Fibroblast of mammary gland (primary cell): ENCODE measurements around the gene EPHA7.

ENCODE experiments used
- DNase-seq: peaks from one replicate; pipeline ENCODE4 v3.0.0-alpha.2; 2010; ENCODE audit warnings: low read depth
- H3K4me3 ChIP-seq: 2 replicates; pipeline ENCODE4 v1.5.1; 2011; ENCODE audit warnings: low read depth, mild to moderate bottlenecking, low read length, moderate library complexity; ENCODE audit not compliant: control insufficient read depth
- CTCF ChIP-seq: conservative IDR thresholded peaks from 2 replicates; pipeline ENCODE4 v1.5.1; 2011; ENCODE audit warnings: low read depth, low read length, inconsistent platforms; ENCODE audit not compliant: control insufficient read depth, insufficient read depth

Gene EPHA7

GRCh38 chr6:93337014-93337413 is 82.3 kb downstream of the EPHA7 start:
- no peak overlapping the region for H3K4me3 ChIP-seq
- no peak for TF ChIP-seq CTCF
- no peak for DNase-seq

- DNase-seq, result no peak
- no peak overlapping the region for H3K4me3 ChIP-seq
- TF ChIP-seq CTCF, result no peak
Measured at GRCh38 chr6:93329301-93330000, 89.9 kb downstream of the EPHA7 start.

DNA sequence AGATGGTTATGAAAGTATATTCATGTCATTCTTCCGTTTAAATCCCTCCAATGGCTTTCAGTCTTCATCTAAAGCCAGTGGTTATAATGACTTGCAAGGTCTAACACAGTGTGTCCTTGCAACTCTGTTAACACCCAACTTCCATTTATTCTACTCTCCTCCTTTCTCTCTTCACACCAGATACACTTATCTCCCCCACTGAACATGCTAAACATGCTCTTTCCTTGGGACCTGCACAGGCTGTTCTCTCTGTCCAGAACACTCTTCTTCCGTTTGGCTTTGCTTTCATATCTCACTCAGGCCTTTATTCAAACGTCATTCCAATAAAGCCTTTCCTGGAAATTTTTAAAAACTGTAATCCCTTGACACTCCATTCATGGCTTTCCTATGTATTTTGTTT is 91.5 kb downstream of the EPHA7 start:
- no peak overlapping the region for H3K4me3 ChIP-seq
- DNase-seq, result no peak
- TF ChIP-seq CTCF, result no peak

DNA sequence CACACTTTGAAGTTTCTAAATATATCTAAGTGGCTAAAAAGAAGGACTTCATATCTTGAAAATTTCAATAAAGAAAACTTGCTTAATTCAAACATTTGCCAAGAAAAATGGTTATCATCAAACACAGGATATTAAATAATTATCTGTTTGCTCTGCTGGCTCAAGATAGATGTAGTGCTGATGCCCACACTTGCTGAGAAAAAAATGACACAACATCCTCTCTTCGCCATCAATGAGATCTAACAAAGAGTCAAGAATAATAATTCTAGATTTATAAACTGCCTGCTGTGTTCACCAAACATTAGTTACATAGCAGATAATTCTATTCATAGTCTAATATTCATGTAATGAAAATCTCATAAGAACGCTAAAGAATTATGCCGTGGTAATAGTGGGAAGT is 93.6 kb downstream of the EPHA7 start:
- TF ChIP-seq CTCF, result no peak
- H3K4me3 ChIP-seq, result no peak overlapping the region
- no peak for DNase-seq

GRCh38 chr6:93323630-93324029 is 95.7 kb downstream of the EPHA7 start:
- TF ChIP-seq CTCF, result no peak
- DNase-seq, result no peak
- H3K4me3 ChIP-seq, result no peak overlapping the region

GRCh38 chr6:93322651-93323050 is 96.7 kb downstream of the EPHA7 start:
- H3K4me3 ChIP-seq, result no peak overlapping the region
- no peak for TF ChIP-seq CTCF
- DNase-seq, result no peak

- no peak overlapping the region for H3K4me3 ChIP-seq
- DNase-seq, result no peak
- TF ChIP-seq CTCF, result no peak
Measured at GRCh38 chr6:93319304-93319703, 100.1 kb downstream of the EPHA7 start.
